Tibial artery (tissue), 4 donors: ENCODE measurements around the gene BANP.
"Not testable (repeated sequence)": the region's sequence is repeated elsewhere in the genome, so short reads cannot be mapped to it uniquely, and the experiment has no call there.

Source experiments
- DNase-seq, 2 donors: peaks; one replicate each; pipeline ENCODE4 v3.0.0-alpha.2; 2019
- H3K27ac ChIP-seq, 2 donors: fragments of 200-600 bp; sonication (generic) in 1 of 2; 1 replicate in 1 of 2; 2 replicates in 1 of 2; pipeline ENCODE4 v1.5.1; 2018 to 2019; ENCODE audit warnings: mild to moderate bottlenecking in 1 of 2
- H3K27me3 ChIP-seq, 2 donors: fragments of 200-600 bp; sonication (generic) in 1 of 2; one replicate each; pipeline versions ENCODE4 v1.5.1 to v1.6.0; 2016 to 2019
- H3K36me3 ChIP-seq, 3 donors: fragments of 200-600 bp; sonication (generic) in 2 of 3; one replicate each; pipeline ENCODE4 v1.5.1; 2016 to 2019; ENCODE audit warnings: mild to moderate bottlenecking in 2 of 3
- H3K4me1 ChIP-seq, 4 donors: fragments of 200-600 bp; sonication (generic) in 2 of 4; 1 replicate in 3 of 4; 2 replicates in 1 of 4; pipeline ENCODE4 v1.5.1; 2016 to 2019
- H3K4me3 ChIP-seq, 2 donors: fragments of 200-600 bp; sonication (generic) in 1 of 2; 1 replicate in 1 of 2; 2 replicates in 1 of 2; pipeline ENCODE4 v1.5.1; 2018 to 2019; ENCODE audit warnings: mild to moderate bottlenecking in 2 of 2
- H3K9me3 ChIP-seq, 3 donors: fragments of 200-600 bp; sonication (generic) in 1 of 3; one replicate each; pipeline ENCODE4 v1.5.1; 2016 to 2019
- intact Hi-C: fragments of 100-400 bp; cut with DNase I; formaldehyde crosslinking; loops from one replicate; pipeline ENCODE4 v1.15.0; 2023; ENCODE audit warnings: low total_unique reads
- TF ChIP-seq, protein P1 (sequence below), 2 experiments: fragments of 200-600 bp in 1 of 2; fragments of 450-650 bp in 1 of 2; IDR thresholded peaks; one replicate each; pipeline ENCODE4 v1.5.1; 2017 to 2019; ENCODE audit warnings: antibody characterized with exemption in 2 of 2, mild to moderate bottlenecking in 1 of 2, moderate library complexity in 1 of 2

The BANP gene

DNA sequence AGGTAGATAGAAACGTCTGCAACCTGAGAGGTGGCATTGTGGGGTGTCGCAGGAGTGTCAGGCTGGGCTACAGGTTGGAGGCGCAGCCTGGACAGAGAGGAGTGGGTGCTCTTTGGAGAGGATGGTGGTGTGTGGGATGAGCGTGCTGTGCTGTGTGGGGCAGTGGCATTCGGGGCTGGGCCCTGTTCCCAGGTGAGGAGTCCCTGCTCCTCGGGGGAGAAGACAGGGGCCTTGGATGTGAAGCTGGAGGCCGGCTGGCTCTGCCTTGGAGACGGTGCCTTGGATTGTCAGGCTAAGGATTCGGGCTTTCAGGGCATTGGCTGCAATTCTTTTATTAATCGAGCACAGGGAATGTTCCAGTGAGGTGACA, 69.3 kb downstream of the BANP start:
- Histone ChIP-seq H3K4me1 (no peaks in the 10 kb centered on the region), H3K4me3 (no peak overlapping the region), H3K27ac (no peak overlapping the region), H3K36me3 (peaks cover 6 to 59% (median 8%) of the 10 kb centered on the region in 3 donors), H3K27me3 (no peaks in the 10 kb centered on the region), H3K9me3 (no peaks in the 10 kb centered on the region)
- TF ChIP-seq, protein P1, sequence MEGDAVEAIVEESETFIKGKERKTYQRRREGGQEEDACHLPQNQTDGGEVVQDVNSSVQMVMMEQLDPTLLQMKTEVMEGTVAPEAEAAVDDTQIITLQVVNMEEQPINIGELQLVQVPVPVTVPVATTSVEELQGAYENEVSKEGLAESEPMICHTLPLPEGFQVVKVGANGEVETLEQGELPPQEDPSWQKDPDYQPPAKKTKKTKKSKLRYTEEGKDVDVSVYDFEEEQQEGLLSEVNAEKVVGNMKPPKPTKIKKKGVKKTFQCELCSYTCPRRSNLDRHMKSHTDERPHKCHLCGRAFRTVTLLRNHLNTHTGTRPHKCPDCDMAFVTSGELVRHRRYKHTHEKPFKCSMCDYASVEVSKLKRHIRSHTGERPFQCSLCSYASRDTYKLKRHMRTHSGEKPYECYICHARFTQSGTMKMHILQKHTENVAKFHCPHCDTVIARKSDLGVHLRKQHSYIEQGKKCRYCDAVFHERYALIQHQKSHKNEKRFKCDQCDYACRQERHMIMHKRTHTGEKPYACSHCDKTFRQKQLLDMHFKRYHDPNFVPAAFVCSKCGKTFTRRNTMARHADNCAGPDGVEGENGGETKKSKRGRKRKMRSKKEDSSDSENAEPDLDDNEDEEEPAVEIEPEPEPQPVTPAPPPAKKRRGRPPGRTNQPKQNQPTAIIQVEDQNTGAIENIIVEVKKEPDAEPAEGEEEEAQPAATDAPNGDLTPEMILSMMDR (IDR thresholded peaks at IDR 0.05) = no peak
- DNase-seq = no peak
- intact Hi-C loops = no loop called here

DNA sequence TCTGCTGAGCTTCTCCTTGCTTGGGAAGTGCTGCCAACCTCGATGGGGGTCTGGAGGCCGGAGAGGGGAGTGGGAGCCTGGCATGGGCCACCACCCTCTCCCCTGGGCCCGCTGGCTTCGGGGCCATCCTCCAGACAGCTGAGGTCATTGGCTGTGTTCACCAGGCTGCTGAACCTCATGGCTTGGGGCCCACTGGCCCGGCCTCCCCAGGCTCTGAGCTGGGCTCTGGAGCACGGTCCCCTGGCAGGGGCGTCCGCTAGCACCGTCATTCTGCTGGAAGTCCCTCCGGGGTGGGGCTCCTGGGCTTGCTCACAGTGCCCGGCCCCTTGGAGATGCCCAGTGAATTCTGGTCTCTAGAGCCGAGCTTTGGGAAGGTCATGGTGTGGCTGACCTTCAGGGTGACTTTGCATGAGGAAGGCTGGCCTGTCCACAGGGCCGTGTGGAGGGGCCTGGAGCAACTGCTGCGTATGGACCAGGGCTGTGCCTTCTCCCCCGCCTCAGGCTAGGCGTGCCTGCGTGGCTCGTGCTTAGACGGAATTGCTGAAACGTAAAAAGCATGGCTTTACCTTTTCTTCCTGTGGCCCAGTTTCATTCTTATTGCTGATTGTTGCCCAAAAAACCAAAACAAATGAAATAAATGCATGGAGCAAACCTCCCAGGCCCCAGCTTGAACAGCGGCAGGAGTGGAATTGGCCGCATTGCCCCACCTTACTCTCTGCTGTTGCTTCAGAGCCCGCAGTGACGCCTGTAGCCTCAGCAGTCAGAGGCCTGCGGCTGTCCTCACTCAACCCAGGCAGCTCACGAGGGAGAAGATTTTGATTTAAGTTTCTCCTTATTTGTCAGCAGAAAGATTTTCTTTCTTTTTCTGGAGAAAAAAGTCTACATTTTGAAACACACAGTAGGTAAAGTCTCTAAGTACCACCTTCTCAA, 70.1 kb downstream of the BANP start:
- H3K36me3 ChIP-seq = peaks cover 6 to 51% (median 8%) of the 10 kb centered on the region in 3 donors
- H3K27ac ChIP-seq, H3K4me3 ChIP-seq, intact Hi-C loops, H3K9me3 ChIP-seq, H3K4me1 ChIP-seq, H3K27me3 ChIP-seq: not testable (repeated sequence)
- DNase-seq = peak in 1 of 2 donors; percentile 64

DNA sequence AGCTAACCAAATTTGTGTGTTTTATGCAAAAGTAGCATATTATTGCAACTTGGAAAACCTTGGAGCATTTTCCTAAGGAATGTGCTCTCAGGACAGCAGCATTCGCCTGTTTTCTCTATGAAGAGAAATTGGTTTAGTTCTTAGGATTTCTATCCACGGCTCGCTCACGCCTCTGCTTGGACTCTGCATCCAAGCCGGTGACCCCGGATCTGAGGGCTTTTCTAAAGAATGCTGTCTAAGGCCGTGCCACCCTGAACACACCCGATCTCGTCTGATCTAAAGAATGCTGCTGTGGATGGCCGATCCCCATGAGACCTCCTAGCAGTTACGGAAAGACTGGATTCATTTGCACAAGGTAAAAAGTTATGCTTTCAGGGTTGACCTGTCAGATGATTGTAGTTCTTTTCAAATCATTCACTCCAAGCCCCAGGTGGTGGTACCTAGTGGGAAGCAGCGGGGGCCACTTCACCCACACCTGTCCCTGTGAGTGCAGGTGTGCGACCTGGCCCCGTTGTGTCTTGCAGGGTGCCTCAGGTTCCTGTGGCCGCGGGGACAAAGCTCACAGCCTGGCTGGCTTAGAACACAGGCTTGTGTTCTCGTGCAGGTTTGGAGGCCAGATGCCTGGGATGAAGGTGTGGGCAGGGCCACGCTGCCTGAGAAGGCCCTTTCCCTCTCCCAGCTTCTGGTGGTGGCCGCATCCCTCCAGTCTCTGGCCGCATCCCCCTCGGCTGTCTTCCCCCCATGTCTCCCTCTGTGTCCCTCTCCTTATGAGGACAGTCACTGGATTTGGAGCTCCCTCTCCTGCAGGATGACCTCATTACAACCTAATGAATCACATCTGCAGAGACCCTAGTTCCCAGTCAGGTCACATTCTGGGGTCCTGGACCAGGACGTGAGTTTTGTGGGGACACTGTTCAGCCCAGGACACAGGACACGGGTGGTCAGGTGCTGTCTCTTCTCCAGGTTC, 71.1 kb downstream of the BANP start:
- no peaks in the 10 kb centered on the region for H3K9me3 ChIP-seq
- peak in 1 of 2 donors; percentile 56 for DNase-seq
- no peak overlapping the region for H3K27ac ChIP-seq
- peaks cover 6 to 55% (median 12%) of the 10 kb centered on the region in 3 donors for H3K36me3 ChIP-seq
- H3K27me3 ChIP-seq = no peaks in the 10 kb centered on the region
- no peaks in the 10 kb centered on the region for H3K4me1 ChIP-seq
- no peak overlapping the region for H3K4me3 ChIP-seq
- intact Hi-C loops = no loop called here
- TF ChIP-seq, protein P1 (IDR thresholded peaks at IDR 0.05) = no peak

DNA sequence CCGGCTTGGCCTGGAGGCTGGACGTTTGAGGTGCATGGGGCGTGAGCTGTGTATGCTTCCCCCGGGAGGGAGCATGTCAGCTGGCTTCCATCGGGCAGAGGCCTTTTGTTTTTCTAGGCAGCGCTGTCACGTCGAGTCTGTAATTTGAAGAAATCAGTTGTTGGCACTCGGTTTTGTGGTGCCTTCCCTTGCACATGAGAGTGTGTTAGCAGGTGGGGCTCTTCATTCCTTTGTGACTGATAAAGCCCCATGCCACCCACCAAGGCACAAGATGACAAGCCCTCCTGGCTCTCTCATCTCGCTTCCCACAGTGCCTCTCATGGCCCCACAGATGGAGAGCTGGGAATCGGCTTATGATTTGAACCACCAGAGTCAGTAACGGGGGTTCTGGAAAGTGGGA, 72.1 kb downstream of the BANP start:
- Histone ChIP-seq H3K36me3 (peaks cover 9 to 55% (median 22%) of the 10 kb centered on the region in 3 donors), H3K4me1 (no peaks in the 10 kb centered on the region), H3K4me3 (no peak overlapping the region), H3K27me3 (no peaks in the 10 kb centered on the region), H3K27ac (no peak overlapping the region), H3K9me3 (no peaks in the 10 kb centered on the region)
- TF ChIP-seq, protein P1 (IDR thresholded peaks at IDR 0.05) = no peak
- intact Hi-C loops = no loop called here
- DNase-seq = no peak

DNA sequence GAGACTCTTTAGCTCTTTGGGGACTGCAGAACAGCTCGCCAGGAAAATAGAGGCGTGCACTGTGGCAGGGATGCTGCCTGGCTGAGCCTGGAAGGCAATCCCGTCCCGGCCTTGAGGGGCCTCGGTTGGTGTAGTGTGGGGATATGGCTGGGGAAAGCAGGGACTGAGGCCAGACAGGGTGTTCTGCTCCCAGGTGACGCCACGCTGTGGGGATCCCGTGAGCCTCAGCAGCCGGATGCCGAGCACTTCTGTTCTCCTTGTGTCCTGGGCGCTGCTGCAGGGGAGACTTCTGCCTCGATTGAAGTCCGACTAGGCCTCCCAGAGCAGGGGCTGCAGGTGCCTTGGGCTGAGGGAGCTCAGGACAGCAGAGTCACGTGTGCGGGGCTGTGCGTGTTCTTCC, 72.6 kb downstream of the BANP start:
- TF ChIP-seq, protein P1 (IDR thresholded peaks at IDR 0.05) = no peak
- H3K27ac ChIP-seq = no peak overlapping the region
- peaks cover 6 to 53% (median 26%) of the 10 kb centered on the region in 3 donors for H3K36me3 ChIP-seq
- H3K4me3 ChIP-seq = no peak overlapping the region
- H3K9me3 ChIP-seq = no peaks in the 10 kb centered on the region
- DNase-seq = peak in 1 of 2 donors; percentile 64
- intact Hi-C loops = no loop called here
- no peaks in the 10 kb centered on the region for H3K27me3 ChIP-seq
- H3K4me1 ChIP-seq = no peaks in the 10 kb centered on the region
